PC-9 (cell line): Measurements from ENCODE around the gene SKIDA1.

Source experiments
- CTCF ChIP-seq: fragments of 200-600 bp; sonication (generic); conservative IDR thresholded peaks from 2 replicates; pipeline ENCODE4 v1.6.1; 2017; ENCODE audit warnings: mixed run types, antibody characterized with exemption, mild to moderate bottlenecking, moderate library complexity
- EZH2 ChIP-seq: fragments of 200-600 bp; sonication (generic); IDR thresholded peaks from 2 replicates; pipeline ENCODE4 v1.8.0; 2017; ENCODE audit warnings: antibody characterized with exemption, low read depth

- TF ChIP-seq CTCF (no peak), EZH2 (no peak)
These were observed 23.6 kb downstream of the SKIDA1 start for GRCh38 chr10:21501731-21502347.
